PFSK-1 (cell line): ENCODE data around the gene ALPI.

Experiments used
- FOXP2 ChIP-seq: optimal IDR thresholded peaks from 2 replicates; pipeline ENCODE3; 2011; ENCODE audit warnings: borderline replicate concordance, control low read depth, inconsistent platforms; ENCODE audit not compliant: insufficient read depth; ENCODE audit errors: extremely low read length, extremely low read depth
- POLR2AphosphoS5 ChIP-seq: IDR thresholded peaks from 2 replicates; pipeline ENCODE4 v1.6.1; 2012; ENCODE audit warnings: low read depth, mild to moderate bottlenecking, control low read depth, low read length, moderate library complexity
- REST ChIP-seq, 2 experiments: IDR thresholded peaks; 2 replicates each; pipeline versions ENCODE4 v1.6.1 to v1.8.0; 2011 to 2012; ENCODE audit warnings: low read depth in 2 of 2, low read length in 2 of 2, control low read depth in 1 of 2, inconsistent platforms in 1 of 2, mild to moderate bottlenecking in 1 of 2, moderate library complexity in 1 of 2; ENCODE audit not compliant: insufficient read depth in 1 of 2
- SIN3A ChIP-seq: IDR thresholded peaks from 2 replicates; pipeline ENCODE4 v1.6.1; 2012; ENCODE audit warnings: mild to moderate bottlenecking, low read length, moderate library complexity, borderline replicate concordance; ENCODE audit not compliant: insufficient read depth
- TAF1 ChIP-seq: IDR thresholded peaks from 2 replicates; pipeline ENCODE4 v1.6.1; 2012; ENCODE audit warnings: low read length, control low read depth, borderline replicate concordance; ENCODE audit not compliant: insufficient read depth

ALPI gene

GRCh38 chr2:232503809-232504323, 47.9 kb downstream of the ALPI start:
- TF ChIP-seq SIN3A (no peak), POLR2AphosphoS5 (no peak), FOXP2 (no peak), REST (IDR thresholded peaks at IDR 0.05; ENCODE audit: insufficient read depth in 1 of 2, low read depth in 2 of 2, low read length in 2 of 2) (no peak), TAF1 (no peak)

GRCh38 chr2:232504438-232504837, 48.5 kb downstream of the ALPI start:
- no peak for TF ChIP-seq POLR2AphosphoS5
- no peak for TF ChIP-seq TAF1
- TF ChIP-seq FOXP2: no peak
- no peak for TF ChIP-seq SIN3A
- no peak for TF ChIP-seq REST (IDR thresholded peaks at IDR 0.05; ENCODE audit: insufficient read depth in 1 of 2, low read depth in 2 of 2, low read length in 2 of 2)

GRCh38 chr2:232505856-232506255, 49.9 kb downstream of the ALPI start:
- TF ChIP-seq FOXP2 (no peak), TAF1 (no peak), SIN3A (no peak), REST (IDR thresholded peaks at IDR 0.05; ENCODE audit: insufficient read depth in 1 of 2, low read depth in 2 of 2, low read length in 2 of 2) (no peak), POLR2AphosphoS5 (no peak)

GRCh38 chr2:232506709-232507108, 50.8 kb downstream of the ALPI start:
- no peak for TF ChIP-seq REST (IDR thresholded peaks at IDR 0.05; ENCODE audit: insufficient read depth in 1 of 2, low read depth in 2 of 2, low read length in 2 of 2)
- TF ChIP-seq POLR2AphosphoS5: no peak
- TF ChIP-seq FOXP2: no peak
- no peak for TF ChIP-seq SIN3A
- TF ChIP-seq TAF1: no peak

GRCh38 chr2:232508251-232508650, 52.3 kb downstream of the ALPI start:
- TF ChIP-seq REST (IDR thresholded peaks at IDR 0.05; ENCODE audit: insufficient read depth in 1 of 2, low read depth in 2 of 2, low read length in 2 of 2) (no peak), POLR2AphosphoS5 (no peak), FOXP2 (no peak), SIN3A (no peak), TAF1 (no peak)
